ENCODE measurements around the gene HEPN1.

HEPN1 gene

DNA sequence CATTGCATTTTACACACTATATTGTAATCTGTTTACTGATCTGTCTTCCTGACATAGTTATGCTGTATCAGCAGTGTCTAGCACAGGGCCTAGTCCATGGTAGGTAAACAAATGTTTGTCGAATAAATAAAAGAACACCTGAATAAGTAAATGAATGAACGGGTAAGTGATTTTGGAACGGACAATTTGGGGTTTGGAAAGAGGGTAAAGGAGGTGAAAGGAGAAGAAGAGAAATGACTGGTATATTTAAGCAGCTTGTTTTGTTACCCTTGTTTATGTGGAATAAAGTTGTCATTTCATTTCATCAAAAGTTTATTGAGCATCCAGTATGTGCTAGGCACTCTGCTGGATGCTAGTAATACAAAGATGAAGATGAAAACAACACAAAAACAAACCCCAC is at the start of gene HEPN1:
TSS of gene HEPN1 (plus strand) at position 301 of the 400 bp plus-strand sequence.
- no peak for DNase-seq

- DNase-seq: no peak
Observed at GRCh38 chr11:124869331-124869730, 49.7 kb upstream of the HEPN1 start.

DNA sequence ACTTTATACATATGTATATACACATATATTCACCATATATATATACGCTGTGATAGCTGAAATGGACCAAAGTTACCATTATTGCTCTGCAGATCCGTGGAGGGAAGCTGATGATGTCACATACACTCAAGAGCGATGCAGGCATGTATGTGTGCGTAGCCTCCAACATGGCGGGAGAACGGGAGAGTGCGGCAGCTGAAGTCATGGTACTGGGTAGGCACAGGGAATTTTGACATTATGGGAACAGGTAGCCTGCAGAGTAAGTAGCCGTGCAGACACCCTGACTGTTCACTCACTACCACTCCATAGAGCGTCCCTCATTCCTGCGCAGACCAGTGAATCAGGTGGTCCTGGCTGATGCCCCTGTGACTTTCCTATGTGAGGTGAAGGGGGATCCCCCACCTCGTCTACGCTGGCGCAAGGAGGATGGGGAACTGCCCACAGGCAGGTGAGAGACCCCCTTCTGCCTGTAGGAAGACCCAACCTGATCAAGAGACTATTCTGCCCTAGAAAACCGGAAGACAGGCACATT is 49.1 kb upstream of the HEPN1 start:
- no peak for DNase-seq

DNA sequence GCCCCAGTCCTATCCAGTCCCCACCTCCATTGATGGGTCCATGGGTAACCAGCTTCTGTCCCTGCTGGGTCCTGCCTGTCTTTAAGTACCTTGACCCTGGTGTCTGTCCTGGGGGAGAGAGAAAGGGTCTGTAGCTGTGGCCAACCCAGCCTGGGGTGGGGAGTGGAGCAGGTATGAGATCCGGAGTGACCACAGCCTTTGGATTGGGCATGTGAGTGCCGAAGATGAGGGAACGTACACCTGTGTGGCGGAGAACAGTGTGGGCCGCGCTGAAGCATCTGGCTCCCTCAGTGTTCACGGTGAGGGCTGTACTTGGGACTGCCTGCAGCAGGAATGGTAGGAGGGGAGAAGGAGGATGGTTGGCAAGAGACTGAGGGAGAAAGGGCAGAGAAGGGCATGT is 48.6 kb upstream of the HEPN1 start:
- no peak for DNase-seq

GRCh38 chr11:124872280-124872679 is 46.8 kb upstream of the HEPN1 start:
- no peak for DNase-seq

DNA sequence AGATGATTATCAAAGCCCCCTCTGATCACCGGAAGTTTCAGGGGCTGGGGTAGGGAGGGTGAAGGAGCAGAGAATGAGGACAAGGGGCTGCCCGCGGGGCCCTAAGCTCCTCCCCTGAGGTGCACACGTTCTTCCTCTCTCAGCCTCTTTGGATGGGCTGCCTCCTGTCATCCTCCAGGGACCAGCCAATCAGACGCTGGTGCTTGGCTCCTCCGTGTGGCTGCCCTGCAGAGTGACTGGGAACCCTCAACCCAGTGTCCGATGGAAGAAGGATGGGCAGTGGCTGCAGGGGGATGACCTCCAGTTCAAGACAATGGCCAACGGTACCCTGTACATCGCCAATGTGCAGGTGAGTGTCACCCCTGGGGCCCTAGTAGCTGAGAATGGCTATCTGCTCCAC is 46.3 kb upstream of the HEPN1 start:
- DNase-seq: no peak

DNA sequence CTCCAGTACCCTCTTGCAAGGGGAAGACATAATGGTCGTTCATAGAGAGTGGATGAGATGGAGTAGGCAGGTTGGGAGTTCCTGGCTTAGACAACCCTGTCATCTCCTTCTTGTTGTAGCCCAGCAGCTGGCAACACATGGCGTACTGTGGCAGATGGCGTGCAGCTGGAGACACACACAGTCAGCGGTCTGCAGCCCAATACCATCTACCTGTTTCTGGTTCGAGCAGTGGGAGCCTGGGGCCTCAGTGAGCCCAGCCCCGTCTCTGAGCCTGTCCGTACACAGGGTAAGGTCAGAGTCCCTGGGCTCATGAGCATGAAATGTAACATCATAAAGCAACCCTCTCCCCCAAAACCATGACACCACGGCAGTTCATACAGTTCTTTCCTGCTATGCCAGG is 45.1 kb upstream of the HEPN1 start:
- no peak for DNase-seq

- no peak for DNase-seq
Observed at GRCh38 chr11:124874571-124875255, 44.3 kb upstream of the HEPN1 start.

DNA sequence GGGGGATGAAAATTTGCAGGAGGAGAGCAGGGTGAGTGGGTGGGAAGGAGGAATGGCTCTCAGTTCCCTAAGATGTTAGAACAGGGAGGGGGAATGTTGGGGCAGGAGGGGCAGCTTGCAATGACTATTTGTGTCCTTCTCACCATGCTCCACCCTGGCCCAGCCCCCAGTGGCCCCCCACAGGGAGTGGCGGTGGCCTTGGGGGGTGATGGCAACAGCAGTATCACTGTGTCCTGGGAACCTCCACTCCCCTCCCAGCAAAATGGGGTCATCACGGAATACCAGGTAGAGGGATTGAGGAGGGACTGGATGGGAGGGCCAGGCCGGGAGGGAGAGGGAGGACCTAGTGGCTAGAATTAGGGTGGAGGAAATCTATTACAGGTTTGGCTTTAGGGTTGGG is 43.6 kb upstream of the HEPN1 start:
- no peak for DNase-seq

- peak; percentile 94 for DNase-seq
Observed at GRCh38 chr11:124875943-124876817, 42.9 kb upstream of the HEPN1 start.

GRCh38 chr11:124876818-124877630 is 42.0 kb upstream of the HEPN1 start:
- DNase-seq: no peak

DNA sequence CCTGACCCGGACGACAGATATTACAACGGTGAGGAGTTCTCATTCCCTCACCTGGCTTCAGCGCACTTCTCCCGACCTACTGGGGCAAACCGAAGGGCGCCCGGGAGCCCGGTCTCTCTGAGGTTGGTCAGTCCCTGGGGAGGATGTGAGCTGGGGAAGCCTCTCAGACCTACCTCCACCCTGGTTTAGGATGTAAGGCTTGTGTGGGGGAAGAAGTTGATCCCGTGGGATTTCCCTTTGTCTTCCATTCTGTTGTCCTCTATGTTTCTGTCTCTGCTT is 41.5 kb upstream of the HEPN1 start:
- no peak for DNase-seq

- no peak for DNase-seq
Observed at GRCh38 chr11:124877910-124878758, 40.9 kb upstream of the HEPN1 start.

DNA sequence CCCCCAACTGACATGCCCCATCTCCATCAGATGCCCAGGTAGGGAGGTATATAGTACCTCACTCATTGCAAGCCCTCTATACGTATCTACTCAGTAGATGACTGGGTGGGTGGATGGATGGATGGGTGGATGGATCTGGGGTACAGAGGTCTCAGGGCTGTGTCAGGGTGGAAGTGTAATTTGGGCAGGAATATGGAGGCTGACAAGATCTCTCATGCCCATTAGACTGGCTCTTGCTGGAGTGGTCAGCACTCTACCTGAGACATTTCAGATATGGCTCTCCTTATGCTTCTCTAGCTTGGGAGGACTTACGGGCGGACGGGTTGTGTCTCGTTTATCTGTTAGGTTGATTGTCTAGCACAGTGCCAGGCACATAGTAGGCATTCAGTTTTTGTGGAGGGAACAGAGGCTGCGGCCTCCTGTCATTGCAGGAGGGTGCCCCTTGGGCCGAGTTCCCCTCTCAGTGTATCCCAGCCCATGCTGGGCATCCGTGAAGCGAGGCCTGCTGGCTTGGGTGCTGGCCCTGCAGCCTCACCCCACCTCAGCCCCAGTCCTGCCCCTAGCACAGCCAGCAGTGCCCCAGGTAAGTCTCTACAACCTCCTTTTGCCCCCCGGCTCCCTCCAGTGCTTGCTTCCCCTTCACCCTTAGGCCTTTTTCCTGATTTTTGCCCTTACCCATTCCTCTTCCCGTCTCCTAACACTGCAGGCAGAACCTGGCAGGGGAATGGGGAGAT is 40.1 kb upstream of the HEPN1 start:
- DNase-seq: no peak

- DNase-seq: no peak
Observed at GRCh38 chr11:124879493-124880289, 39.4 kb upstream of the HEPN1 start.

DNA sequence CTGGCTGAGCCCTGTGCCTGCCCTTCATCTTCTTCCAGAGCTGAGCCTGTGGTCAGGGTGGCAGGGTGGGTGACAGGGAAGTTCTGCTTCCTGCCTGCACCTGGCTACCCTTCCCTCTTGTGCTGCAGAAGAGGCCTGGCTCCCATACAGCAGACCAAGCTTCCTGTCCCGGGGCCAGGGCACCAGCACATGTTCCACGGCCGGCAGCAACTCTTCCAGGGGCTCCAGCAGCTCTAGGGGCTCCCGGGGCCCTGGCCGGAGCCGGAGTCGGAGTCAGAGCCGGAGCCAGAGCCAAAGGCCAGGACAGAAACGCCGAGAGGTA is 38.8 kb upstream of the HEPN1 start:
- DNase-seq: peak; percentile 32

- no peak for DNase-seq
Observed at GRCh38 chr11:124880958-124881357, 38.1 kb upstream of the HEPN1 start.

DNA sequence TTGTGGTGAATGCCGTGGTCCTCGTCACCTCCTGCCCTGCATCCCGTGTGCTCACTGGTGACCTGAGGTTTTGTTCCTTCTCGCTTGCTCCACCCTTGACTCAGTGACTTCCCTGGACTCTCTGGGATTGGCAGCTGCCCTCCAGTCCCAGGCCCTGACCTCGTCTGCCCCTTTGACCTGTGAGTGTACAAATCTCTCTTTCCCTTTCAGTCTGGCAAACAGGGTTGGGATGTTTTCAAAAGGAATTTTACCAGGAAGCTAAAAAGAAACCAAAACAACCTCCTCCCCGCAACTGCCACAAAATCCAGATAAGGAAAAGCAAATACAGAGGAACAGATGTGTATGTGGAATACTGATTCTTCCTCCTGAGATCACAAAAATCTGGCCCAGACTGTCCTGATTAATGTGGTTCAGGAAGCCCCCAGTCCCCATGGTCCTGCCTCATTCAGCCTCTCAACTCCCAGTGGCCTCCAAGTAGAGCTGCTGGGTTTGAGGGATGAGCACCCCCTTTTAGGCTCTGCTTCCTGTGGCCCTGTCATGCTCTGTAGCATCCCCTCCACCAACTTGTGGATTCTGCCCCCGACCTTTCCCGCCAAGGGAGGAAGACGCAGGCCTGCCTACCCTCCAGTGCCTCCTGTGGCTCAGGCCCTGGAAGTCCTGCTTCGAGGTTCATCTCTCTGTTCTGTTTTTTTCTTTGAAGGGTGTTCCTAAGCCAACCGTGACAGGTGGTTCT is 36.5 kb upstream of the HEPN1 start:
- DNase-seq: no peak

DNA sequence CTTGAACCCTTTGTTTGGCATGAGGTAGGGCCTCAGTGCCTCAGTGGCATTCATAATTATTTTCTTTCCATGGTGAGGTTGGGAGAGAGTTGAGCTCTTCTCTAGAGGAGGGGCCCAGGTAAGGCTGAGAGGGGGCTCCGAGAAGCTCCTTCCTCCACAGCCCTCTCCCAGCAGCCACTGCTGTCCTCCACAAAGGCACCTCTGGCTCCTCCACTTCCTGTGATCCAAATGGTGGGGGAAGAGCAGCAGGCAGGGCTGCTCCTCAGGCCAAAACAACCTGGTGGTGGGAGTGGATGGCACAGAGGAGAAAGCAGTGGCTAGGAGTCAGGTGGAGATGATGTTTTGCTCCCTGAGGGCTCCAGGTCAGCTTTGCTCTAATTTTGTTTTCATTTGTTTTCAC is 34.7 kb upstream of the HEPN1 start:
- DNase-seq: no peak

- no peak for DNase-seq
Observed at GRCh38 chr11:124884869-124885479, 34.1 kb upstream of the HEPN1 start.
